ENCODE measurements around the gene DCC.

DCC gene

DNA sequence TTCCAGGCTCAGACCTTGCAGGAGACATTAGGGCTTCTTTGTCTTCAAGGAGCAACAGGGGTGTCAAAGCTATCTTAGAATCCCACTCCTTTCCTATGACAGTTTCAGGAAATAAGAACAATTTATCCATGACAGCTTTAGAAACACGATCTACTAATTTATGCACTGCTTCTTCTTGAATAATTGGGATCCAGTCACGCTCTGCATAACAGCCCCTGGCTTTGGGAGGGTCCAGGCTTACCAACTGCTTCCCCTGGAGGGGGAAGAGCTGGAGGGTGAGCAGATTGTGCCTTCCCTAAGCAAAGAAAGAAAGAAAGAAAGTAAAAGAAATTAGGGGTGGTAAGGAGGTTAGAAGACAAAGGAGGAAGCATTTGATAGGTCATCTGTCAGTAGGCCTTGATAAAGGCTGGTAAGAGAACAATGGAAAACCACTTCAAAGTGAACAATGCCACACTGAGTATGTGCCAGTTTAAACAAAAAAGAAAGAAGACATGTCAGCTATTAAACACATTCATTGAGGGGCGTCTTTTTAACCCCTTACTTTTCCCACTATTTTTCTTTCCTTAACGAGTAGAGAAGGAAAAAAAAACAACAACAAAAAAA is 327.6 kb downstream of the DCC start:
- H3K4me2 ChIP-seq (ENCODE audit: low read depth, low read length), result no peak overlapping the region

DNA sequence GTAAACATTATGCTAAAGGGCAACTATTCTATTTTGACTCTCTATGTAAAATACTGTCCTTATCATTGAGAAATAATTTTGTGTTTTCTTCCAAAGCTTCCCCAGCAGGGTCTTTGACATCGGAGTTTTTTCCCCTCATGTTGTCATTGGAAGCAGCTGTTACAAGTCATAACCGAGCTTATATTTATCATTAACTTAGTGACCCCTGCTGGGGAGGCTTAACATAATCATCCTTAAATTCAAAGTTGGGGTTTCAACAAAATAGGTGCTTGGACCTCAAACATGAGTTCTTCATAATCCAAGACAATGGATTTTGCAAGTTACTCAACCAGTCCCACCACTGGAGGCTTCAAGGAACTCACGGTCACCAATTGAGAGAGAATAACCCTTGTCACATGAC is 330.9 kb downstream of the DCC start:
- H3K4me2 ChIP-seq (ENCODE audit: low read depth, low read length), result no peak overlapping the region
- no peak overlapping the region for H3K9ac ChIP-seq (ENCODE audit: low read length)
- H3K4me1 ChIP-seq (ENCODE audit: low read length), result no peaks in the 10 kb centered on the region
- no peak overlapping the region for H2AFZ ChIP-seq (ENCODE audit: low read length)
- no peaks in the 10 kb centered on the region for H3F3A ChIP-seq (ENCODE audit: insufficient read depth, low read length)
- no peaks in the 10 kb centered on the region for H4K20me1 ChIP-seq (ENCODE audit: insufficient read depth, low read length)
- no peaks in the 10 kb centered on the region for H3K9me2 ChIP-seq (replicated peaks; ENCODE audit: insufficient read depth, low read length)
- no peaks in the 10 kb centered on the region for H3K79me2 ChIP-seq (ENCODE audit: low read length)
- no peaks in the 10 kb centered on the region for H3K36me3 ChIP-seq (replicated peaks; ENCODE audit: insufficient read depth, low read length)
- TF ChIP-seq EZH2phosphoT487 (IDR thresholded peaks at IDR 0.05; ENCODE audit: low read length), result no peak
- no peak for TF ChIP-seq EZH2 (optimal IDR thresholded peaks at IDR 0.05; ENCODE audit: low read depth, low read length)
- TF ChIP-seq, protein P1, sequence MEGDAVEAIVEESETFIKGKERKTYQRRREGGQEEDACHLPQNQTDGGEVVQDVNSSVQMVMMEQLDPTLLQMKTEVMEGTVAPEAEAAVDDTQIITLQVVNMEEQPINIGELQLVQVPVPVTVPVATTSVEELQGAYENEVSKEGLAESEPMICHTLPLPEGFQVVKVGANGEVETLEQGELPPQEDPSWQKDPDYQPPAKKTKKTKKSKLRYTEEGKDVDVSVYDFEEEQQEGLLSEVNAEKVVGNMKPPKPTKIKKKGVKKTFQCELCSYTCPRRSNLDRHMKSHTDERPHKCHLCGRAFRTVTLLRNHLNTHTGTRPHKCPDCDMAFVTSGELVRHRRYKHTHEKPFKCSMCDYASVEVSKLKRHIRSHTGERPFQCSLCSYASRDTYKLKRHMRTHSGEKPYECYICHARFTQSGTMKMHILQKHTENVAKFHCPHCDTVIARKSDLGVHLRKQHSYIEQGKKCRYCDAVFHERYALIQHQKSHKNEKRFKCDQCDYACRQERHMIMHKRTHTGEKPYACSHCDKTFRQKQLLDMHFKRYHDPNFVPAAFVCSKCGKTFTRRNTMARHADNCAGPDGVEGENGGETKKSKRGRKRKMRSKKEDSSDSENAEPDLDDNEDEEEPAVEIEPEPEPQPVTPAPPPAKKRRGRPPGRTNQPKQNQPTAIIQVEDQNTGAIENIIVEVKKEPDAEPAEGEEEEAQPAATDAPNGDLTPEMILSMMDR (IDR thresholded peaks at IDR 0.05; ENCODE audit: low read length), result peak; percentile 31
- no peak overlapping the region for H3K4me3 ChIP-seq (ENCODE audit: low read length)
- peak; percentile 21 for DNase-seq
- H3K9me3 ChIP-seq (replicated peaks; ENCODE audit: insufficient read depth, low read length), result no peaks in the 10 kb centered on the region
- H3K27me3 ChIP-seq (replicated peaks; ENCODE audit: insufficient read depth, low read length), result no peaks in the 10 kb centered on the region
- H3K27ac ChIP-seq (ENCODE audit: low read length), result no peak overlapping the region

More for the DNA sequence above, 327.6 kb downstream of the DCC start:
- H3K27me3 ChIP-seq (replicated peaks; ENCODE audit: insufficient read depth, low read length), result no peaks in the 10 kb centered on the region
- no peaks in the 10 kb centered on the region for H4K20me1 ChIP-seq (ENCODE audit: insufficient read depth, low read length)
- H3K79me2 ChIP-seq (ENCODE audit: low read length), result no peaks in the 10 kb centered on the region
- no peak overlapping the region for H2AFZ ChIP-seq (ENCODE audit: low read length)
- DNase-seq, result no peak
- H3K9me3 ChIP-seq (replicated peaks; ENCODE audit: insufficient read depth, low read length), result no peaks in the 10 kb centered on the region
- H3K4me3 ChIP-seq (ENCODE audit: low read length), result no peak overlapping the region
- H3K4me1 ChIP-seq (ENCODE audit: low read length), result no peaks in the 10 kb centered on the region
- H3K36me3 ChIP-seq (replicated peaks; ENCODE audit: insufficient read depth, low read length), result no peaks in the 10 kb centered on the region
- TF ChIP-seq, protein P1 (IDR thresholded peaks at IDR 0.05; ENCODE audit: low read length), result no peak
- TF ChIP-seq EZH2 (optimal IDR thresholded peaks at IDR 0.05; ENCODE audit: low read depth, low read length), result no peak
- TF ChIP-seq EZH2phosphoT487 (IDR thresholded peaks at IDR 0.05; ENCODE audit: low read length), result no peak
- H3K9ac ChIP-seq (ENCODE audit: low read length), result no peak overlapping the region
- no peaks in the 10 kb centered on the region for H3K9me2 ChIP-seq (replicated peaks; ENCODE audit: insufficient read depth, low read length)
- H3F3A ChIP-seq (ENCODE audit: insufficient read depth, low read length), result no peaks in the 10 kb centered on the region
- no peak overlapping the region for H3K27ac ChIP-seq (ENCODE audit: low read length)

DNA sequence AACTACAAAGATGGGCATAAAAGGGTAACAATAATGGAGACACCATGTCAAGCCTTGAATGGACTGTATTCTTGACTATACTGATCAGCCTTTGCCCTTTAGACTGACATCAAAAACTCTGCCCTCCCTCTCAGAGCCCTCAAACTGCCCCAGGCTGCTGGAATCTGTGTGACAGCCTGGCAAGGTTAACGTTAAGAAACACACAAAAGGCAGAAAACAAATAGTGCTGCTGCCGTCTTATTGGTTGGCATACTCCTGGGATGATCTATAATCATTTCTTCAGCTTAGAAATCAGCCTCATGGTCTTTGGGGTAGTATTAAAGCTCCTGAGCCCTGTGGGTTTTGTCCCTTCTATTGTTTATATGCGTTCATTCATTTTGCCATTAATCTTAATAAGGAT is 338.0 kb downstream of the DCC start:
- H2AFZ ChIP-seq (ENCODE audit: low read length), result no peak overlapping the region
- no peaks in the 10 kb centered on the region for H3K9me2 ChIP-seq (replicated peaks; ENCODE audit: insufficient read depth, low read length)
- H3K4me1 ChIP-seq (ENCODE audit: low read length), result no peaks in the 10 kb centered on the region
- TF ChIP-seq, protein P1 (IDR thresholded peaks at IDR 0.05; ENCODE audit: low read length), result no peak
- TF ChIP-seq EZH2phosphoT487 (IDR thresholded peaks at IDR 0.05; ENCODE audit: low read length) (no peak), EZH2 (optimal IDR thresholded peaks at IDR 0.05; ENCODE audit: low read depth, low read length) (no peak)
- H3K4me2 ChIP-seq (ENCODE audit: low read depth, low read length), result no peak overlapping the region
- no peaks in the 10 kb centered on the region for H3K79me2 ChIP-seq (ENCODE audit: low read length)
- no peaks in the 10 kb centered on the region for H4K20me1 ChIP-seq (ENCODE audit: insufficient read depth, low read length)
- no peaks in the 10 kb centered on the region for H3K36me3 ChIP-seq (replicated peaks; ENCODE audit: insufficient read depth, low read length)
- no peak overlapping the region for H3K9ac ChIP-seq (ENCODE audit: low read length)
- no peak for DNase-seq
- no peaks in the 10 kb centered on the region for H3F3A ChIP-seq (ENCODE audit: insufficient read depth, low read length)
- H3K27ac ChIP-seq (ENCODE audit: low read length), result no peak overlapping the region
- H3K4me3 ChIP-seq (ENCODE audit: low read length), result no peak overlapping the region
- no peaks in the 10 kb centered on the region for H3K9me3 ChIP-seq (replicated peaks; ENCODE audit: insufficient read depth, low read length)
- no peaks in the 10 kb centered on the region for H3K27me3 ChIP-seq (replicated peaks; ENCODE audit: insufficient read depth, low read length)

Measured in MM.1S (cell line).